Measurements from ENCODE around the gene MON2.
A peak's percentile ranks its signal among the peaks of the same experiment; 100 is the strongest.

Gene MON2

GRCh38 chr12:62613081-62613480, 146.5 kb downstream of the MON2 start:
- DNase-seq (ENCODE audit: low spot score): no peak

- no peak for DNase-seq (ENCODE audit: low spot score)
Observed at GRCh38 chr12:62618319-62618718, 151.7 kb downstream of the MON2 start.

- DNase-seq (ENCODE audit: low spot score): no peak
Observed at GRCh38 chr12:62618930-62619329, 152.3 kb downstream of the MON2 start.

- DNase-seq (ENCODE audit: low spot score): no peak
Observed at GRCh38 chr12:62621101-62621638, 154.5 kb downstream of the MON2 start.

- no peak for DNase-seq (ENCODE audit: low spot score)
Observed at GRCh38 chr12:62622177-62622576, 155.6 kb downstream of the MON2 start.

GRCh38 chr12:62625228-62625627, 158.6 kb downstream of the MON2 start:
- DNase-seq (ENCODE audit: low spot score): peak; percentile 36

GRCh38 chr12:62627181-62627580, 160.6 kb downstream of the MON2 start:
- no peak for DNase-seq (ENCODE audit: low spot score)

- DNase-seq (ENCODE audit: low spot score): no peak
Observed at GRCh38 chr12:62629413-62629812, 162.8 kb downstream of the MON2 start.

- no peak for DNase-seq (ENCODE audit: low spot score)
Observed at GRCh38 chr12:62629971-62630739, 163.5 kb downstream of the MON2 start.

- peak; percentile 92 for DNase-seq (ENCODE audit: low spot score)
Observed at GRCh38 chr12:62631471-62632410, 165.1 kb downstream of the MON2 start.

GRCh38 chr12:62632411-62632918, 165.8 kb downstream of the MON2 start:
- peak; percentile 86 for DNase-seq (ENCODE audit: low spot score)

- DNase-seq (ENCODE audit: low spot score): no peak
Observed at GRCh38 chr12:62635649-62636048, 169.0 kb downstream of the MON2 start.

GRCh38 chr12:62637679-62638078, 171.1 kb downstream of the MON2 start:
- no peak for DNase-seq (ENCODE audit: low spot score)

GRCh38 chr12:62640910-62641448, 174.4 kb downstream of the MON2 start:
- DNase-seq (ENCODE audit: low spot score): peak; percentile 48

GRCh38 chr12:62642486-62642885, 175.9 kb downstream of the MON2 start:
- no peak for DNase-seq (ENCODE audit: low spot score)

- DNase-seq (ENCODE audit: low spot score): no peak
Observed at GRCh38 chr12:62643486-62643885, 176.9 kb downstream of the MON2 start.

GRCh38 chr12:62646566-62646965, 179.9 kb downstream of the MON2 start:
- no peak for DNase-seq (ENCODE audit: low spot score)

- DNase-seq (ENCODE audit: low spot score): peak; percentile 44
Observed at GRCh38 chr12:62647586-62647985, 181.0 kb downstream of the MON2 start.

- no peak for DNase-seq (ENCODE audit: low spot score)
Observed at GRCh38 chr12:62649412-62650138, 182.9 kb downstream of the MON2 start.

All from GM03348 (cell line).